IMR-90 (cell line): ENCODE measurements around the gene MCF2L. TPM values are rescaled to one million over a fixed set of nuclear protein-coding genes. Genes with fewer than 3 reads are reported as not detected.
A peak's percentile ranks its signal among the peaks of the same experiment; 100 is the strongest.

Source experiments
- ATAC-seq: fragments of 200-7000 bp; cut with Tn5 transposase; 2 replicates; pipeline ENCODE4 v1.9.1; 2020; ENCODE audit warnings: low read depth, mild to moderate bottlenecking, moderate library complexity
- BruUV-seq: library from RNA; stranded (reverse); fragments of 400-500 nt; replicated peaks from 2 replicates; lab custom pipeline; 2021; lab: Mats Ljungman, UMichigan
- CTCF ChIA-PET: fragments of 300-600 bp; formaldehyde crosslinking; extraction: SDS; loops from one replicate; lab custom pipeline; 2021; ENCODE audit warnings: antibody characterized with exemption; lab: Yijun Ruan, JAX
- POLR2A ChIA-PET: fragments of 300-600 bp; sonication (Branson Sonifier 250); formaldehyde crosslinking; loops from one replicate; lab custom pipeline; 2022; ENCODE audit warnings: antibody characterized with exemption; ENCODE audit not compliant: unreplicated experiment; lab: Charles Lee
- DNase-seq: peaks from one replicate; pipeline ENCODE4 v3.0.0; 2013
- H2AFZ ChIP-seq: replicated peaks from 2 replicates; pipeline ENCODE3; 2013; ENCODE audit warnings: low read length, mild to moderate bottlenecking; ENCODE audit not compliant: poor library complexity
- H2AK5ac ChIP-seq: 2 replicates; pipeline ENCODE4 v1.6.1; 2013; ENCODE audit warnings: low read depth, low read length, inconsistent platforms
- H2AK9ac ChIP-seq: replicated peaks from 2 replicates; pipeline ENCODE3; 2013; ENCODE audit warnings: mild to moderate bottlenecking, low read depth, low read length, moderate library complexity; ENCODE audit not compliant: poor library complexity
- H2BK120ac ChIP-seq: 2 replicates; pipeline ENCODE4 v1.6.1; 2013; ENCODE audit warnings: low read depth, low read length, inconsistent platforms
- H2BK15ac ChIP-seq: 3 replicates; pipeline ENCODE4 v1.6.1; 2013; ENCODE audit warnings: low read depth, low read length, inconsistent platforms
- H2BK20ac ChIP-seq: 2 replicates; pipeline ENCODE4 v1.6.1; 2013; ENCODE audit warnings: low read depth, mild to moderate bottlenecking, inconsistent platforms, low read length, moderate library complexity
- H2BK5ac ChIP-seq: 2 replicates; pipeline ENCODE4 v1.6.1; 2013; ENCODE audit warnings: mild to moderate bottlenecking, low read depth, low read length, inconsistent platforms; ENCODE audit not compliant: poor library complexity, severe bottlenecking
- H3K14ac ChIP-seq: replicated peaks from 2 replicates; pipeline ENCODE4 v1.6.1; 2013; ENCODE audit warnings: low read depth, low read length, inconsistent platforms
- H3K18ac ChIP-seq: 2 replicates; pipeline ENCODE4 v1.6.1; 2013; ENCODE audit warnings: low read depth, low read length, control low read depth
- H3K23ac ChIP-seq: 2 replicates; pipeline ENCODE4 v1.6.1; 2013; ENCODE audit warnings: low read depth, low read length, inconsistent platforms
- H3K27ac ChIP-seq: 2 replicates; pipeline ENCODE4 v1.5.1; 2013; ENCODE audit warnings: mild to moderate bottlenecking, control low read depth, low read length; ENCODE audit not compliant: insufficient read depth
- H3K27me3 ChIP-seq: 2 replicates; pipeline ENCODE4 v1.6.1; 2013; ENCODE audit warnings: low read length; ENCODE audit not compliant: control insufficient read depth, insufficient read depth
- H3K36me3 ChIP-seq: 2 replicates; pipeline ENCODE4 v1.6.1; 2013; ENCODE audit warnings: low read length, mixed read lengths; ENCODE audit not compliant: control insufficient read depth, insufficient read depth
- H3K4ac ChIP-seq: 2 replicates; pipeline ENCODE4 v1.6.1; 2013; ENCODE audit warnings: low read depth, low read length, inconsistent platforms
- H3K4me1 ChIP-seq: 2 replicates; pipeline ENCODE4 v1.6.1; 2013; ENCODE audit warnings: low read length, mixed read lengths; ENCODE audit not compliant: control insufficient read depth, insufficient read depth
- H3K4me2 ChIP-seq: 2 replicates; pipeline ENCODE4 v1.6.1; 2013; ENCODE audit warnings: low read depth, mild to moderate bottlenecking, control low read depth, low read length, moderate library complexity
- H3K4me3 ChIP-seq: 2 replicates; pipeline ENCODE4 v1.5.1; 2013; ENCODE audit warnings: low read depth, mild to moderate bottlenecking, control low read depth, low read length, moderate library complexity; ENCODE audit not compliant: insufficient read depth
- H3K56ac ChIP-seq: 2 replicates; pipeline ENCODE4 v1.6.1; 2013; ENCODE audit warnings: low read length, inconsistent platforms; ENCODE audit not compliant: insufficient read depth; ENCODE audit errors: extremely low read depth
- H3K79me1 ChIP-seq, 2 experiments: 2 replicates each; pipeline ENCODE4 v1.6.1; 2013; ENCODE audit warnings: low read length in 2 of 2, inconsistent platforms in 1 of 2, low read depth in 1 of 2
- H3K9ac ChIP-seq: 2 replicates; pipeline ENCODE4 v1.6.1; 2013; ENCODE audit warnings: low read depth, low read length, control low read depth
- H3K9me1 ChIP-seq: 2 replicates; pipeline ENCODE4 v1.6.1; 2013; ENCODE audit warnings: low read length, inconsistent platforms; ENCODE audit not compliant: insufficient read depth
- H3K9me3 ChIP-seq: 2 replicates; pipeline ENCODE4 v1.6.1; 2013; ENCODE audit warnings: low read length; ENCODE audit not compliant: control insufficient read depth, insufficient read depth
- H4K20me1 ChIP-seq: 2 replicates; pipeline ENCODE4 v1.6.1; 2013; ENCODE audit warnings: low read length, inconsistent platforms; ENCODE audit not compliant: insufficient read depth
- H4K5ac ChIP-seq: 2 replicates; pipeline ENCODE4 v1.6.1; 2013; ENCODE audit warnings: mild to moderate bottlenecking, low read depth, low read length, control low read depth
- H4K8ac ChIP-seq, 2 experiments: 2 replicates each; pipeline ENCODE4 v1.6.1; 2013; ENCODE audit warnings: low read depth in 2 of 2, low read length in 2 of 2, control low read depth in 1 of 2, inconsistent platforms in 1 of 2
- H4K91ac ChIP-seq: 2 replicates; pipeline ENCODE4 v1.6.1; 2013; ENCODE audit warnings: low read depth, low read length, inconsistent platforms; ENCODE audit not compliant: insufficient read depth
- BHLHE40 ChIP-seq: fragments of 150-350 bp; IDR thresholded peaks from 2 replicates; pipeline ENCODE4 v1.6.1; 2016; ENCODE audit warnings: mild to moderate bottlenecking, low read depth, low read length
- CTCF ChIP-seq: conservative IDR thresholded peaks from 2 replicates; pipeline ENCODE4 v1.5.1; 2012; ENCODE audit warnings: mild to moderate bottlenecking, low read depth, low read length, improper control_type of control experiment
- ELK1 ChIP-seq: fragments of 150-350 bp; IDR thresholded peaks from 2 replicates; pipeline ENCODE4 v1.6.1; 2016; ENCODE audit warnings: low read depth, mild to moderate bottlenecking, low read length, moderate library complexity, borderline replicate concordance
- FOS ChIP-seq: fragments of 150-350 bp; IDR thresholded peaks from 2 replicates; pipeline ENCODE4 v1.6.1; 2016; ENCODE audit warnings: low read depth, low read length
- MAFK ChIP-seq: IDR thresholded peaks from 2 replicates; pipeline ENCODE4 v1.6.1; 2012; ENCODE audit warnings: low read depth, low read length, improper control_type of control experiment
- MAZ ChIP-seq: IDR thresholded peaks from 2 replicates; pipeline ENCODE4 v1.6.1; 2012; ENCODE audit warnings: low read depth, mild to moderate bottlenecking, low read length, improper control_type of control experiment, moderate library complexity, borderline replicate concordance
- MXI1 ChIP-seq: IDR thresholded peaks from 2 replicates; pipeline ENCODE4 v1.6.1; 2012; ENCODE audit warnings: low read depth, mild to moderate bottlenecking, low read length, moderate library complexity, borderline replicate concordance
- NFE2L2 ChIP-seq: fragments of 150-350 bp; IDR thresholded peaks from 2 replicates; pipeline ENCODE4 v1.6.1; 2016; ENCODE audit warnings: low read depth, mild to moderate bottlenecking, low read length
- POLR2A ChIP-seq: IDR thresholded peaks from 2 replicates; pipeline ENCODE4 v1.6.1; 2012; ENCODE audit warnings: mild to moderate bottlenecking, low read depth, low read length
- RAD21 ChIP-seq: IDR thresholded peaks from 2 replicates; pipeline ENCODE4 v1.6.1; 2012; ENCODE audit warnings: low read length, improper control_type of control experiment
- RCOR1 ChIP-seq: IDR thresholded peaks from 2 replicates; pipeline ENCODE4 v1.6.1; 2012; ENCODE audit warnings: mild to moderate bottlenecking, low read length, improper control_type of control experiment; ENCODE audit not compliant: insufficient replicate concordance
- RFX5 ChIP-seq: IDR thresholded peaks from 2 replicates; pipeline ENCODE4 v1.8.0; 2012; ENCODE audit warnings: low read depth, mild to moderate bottlenecking, low read length, moderate library complexity
- SMC3 ChIP-seq: fragments of 150-350 bp; IDR thresholded peaks from 2 replicates; pipeline ENCODE4 v1.6.1; 2016; ENCODE audit warnings: low read depth, mild to moderate bottlenecking, antibody characterized with exemption, low read length, moderate library complexity
- whole genome bisulfite sequencing, 2 experiments: methylation state at CpG; one replicate each; pipeline versions ENCODE4 v1.1.5 to v1.1.7; 2013; ENCODE audit warnings: missing lambda C conversion rate in 2 of 2; ENCODE audit not compliant: insufficient read length in 1 of 2; ENCODE audit errors: extremely low coverage in 2 of 2; 5-methylcytosine and 5-hydroxymethylcytosine counted together
- dilution Hi-C: fragments of 300-500 bp; cut with HindIII; formaldehyde crosslinking; loops from one replicate; pipeline ENCODE4 v1.14.3; 2018; ENCODE audit warnings: low sequenced_read_pairs; ENCODE audit not compliant: unreplicated experiment
- in situ Hi-C: fragments of 300-500 bp; cut with MboI; formaldehyde crosslinking; loops from 3 replicates; pipeline ENCODE4 v1.14.3; 2019; ENCODE audit warnings: low sequenced_read_pairs, inconsistent platforms, mixed read lengths
- intact Hi-C: fragments of 100-400 bp; cut with micrococcal nuclease; formaldehyde crosslinking; loops from 2 replicates; pipeline ENCODE4 v1.10.0; 2022
- polyA plus RNA-seq, 3 experiments: library from polyadenylated mRNA; depleted of rRNA; stranded (reverse); fragments of >200 nt; gene quantifications; 2 replicates each; pipeline ENCODE4 v1.2.3, GENCODE V29; 2012; ENCODE audit warnings: low replicate concordance in 1 of 3
- total RNA-seq: library from RNA; depleted of rRNA; stranded (reverse); fragments of >200 nt; gene quantifications from 2 replicates; pipeline ENCODE4 v1.2.3, GENCODE V29; 2012
- TF ChIP-seq, protein P1 (sequence below): fragments of 150-350 bp; IDR thresholded peaks from 2 replicates; pipeline ENCODE4 v1.6.1; 2017; ENCODE audit warnings: mild to moderate bottlenecking, antibody characterized with exemption, low read length, low read depth

Gene MCF2L
- total and polyA plus RNA-seq, 2 of the 4 experiments (the other 2 are of a cell fraction) = 0.18 TPM; not detected in 1

DNA sequence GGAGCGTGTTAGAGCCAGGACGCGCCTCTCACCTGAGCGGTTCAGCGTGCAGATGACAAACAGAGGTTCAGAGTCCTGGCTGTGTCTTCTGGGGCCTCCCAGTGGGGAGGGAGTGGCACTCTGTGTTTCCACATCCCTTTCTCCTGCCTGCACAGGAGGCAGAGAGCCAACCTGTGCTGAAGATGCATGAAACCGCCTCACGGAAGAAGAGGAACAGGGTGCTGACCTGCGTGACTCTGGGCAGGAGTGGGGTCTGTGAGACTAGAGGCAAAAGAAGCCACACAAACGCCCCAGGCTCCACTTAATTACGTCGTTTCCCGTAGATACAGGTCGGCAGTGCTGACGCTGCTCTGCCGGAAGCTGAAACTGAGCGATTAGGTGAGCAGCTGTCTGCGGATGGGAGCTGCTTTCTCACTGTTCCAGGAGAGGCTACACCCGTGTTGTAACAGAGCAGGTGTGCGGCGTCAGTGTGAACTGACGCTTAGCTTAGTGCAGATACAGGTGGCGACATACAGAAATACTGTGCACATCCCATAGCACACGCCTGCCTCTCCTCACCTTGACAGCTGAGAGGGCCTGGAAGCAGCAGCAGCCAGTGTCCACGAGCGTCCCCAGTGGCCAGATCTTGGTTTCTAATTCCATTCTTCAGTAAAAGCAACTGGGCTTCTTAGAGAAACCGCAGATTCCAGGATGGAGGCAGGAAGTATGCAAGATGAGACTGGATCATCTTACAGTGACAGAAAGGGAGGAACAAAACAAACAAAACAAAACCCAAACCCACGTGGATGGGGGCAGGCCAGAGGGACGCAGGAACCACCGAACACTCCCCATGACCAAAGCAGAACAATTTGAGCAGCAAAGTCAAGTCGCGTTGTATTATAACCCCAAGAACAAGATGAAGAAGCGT, 37.7 kb upstream of the MCF2L start:
- Histone ChIP-seq H2AFZ (peak overlapping the region; percentile 85), H3K4ac (no peak overlapping the region), H4K5ac (no peak overlapping the region), H4K8ac (no peak overlapping the region), H3K79me1 (no peaks in the 10 kb centered on the region), H3K23ac (no peak overlapping the region), H3K4me2 (0 out of 2 replicates have a peak overlapping the region, but pooled peaks have one; percentile 33), H2BK15ac (no peak overlapping the region), H3K4me3 (no peak overlapping the region), H2BK5ac (no peak overlapping the region), H2AK5ac (no peak overlapping the region), H2BK20ac (no peak overlapping the region), H3K18ac (no peak overlapping the region), H3K27ac (no peak overlapping the region), H3K9me3 (peaks cover 2% of the 10 kb centered on the region; the same call in 1 of the 2 replicates), H3K14ac (no peak overlapping the region), H3K56ac (no peak overlapping the region), H3K9me1 (peaks cover 5% of the 10 kb centered on the region; the same call in 1 of the 2 replicates), H2BK120ac (no peak overlapping the region), H3K9ac (no peak overlapping the region), H3K4me1 (no peaks in the 10 kb centered on the region), H4K20me1 (no peaks in the 10 kb centered on the region), H2AK9ac (no peak overlapping the region), H3K36me3 (no peaks in the 10 kb centered on the region), H4K91ac (no peak overlapping the region), H3K27me3 (peaks cover 44% of the 10 kb centered on the region)
- CTCF ChIA-PET = interaction anchor here (1.0 to 1.9 kb wide), 2 partner anchors 11 to 12 kb away, joined by 4 read pairs; no protein-coding TSS in a partner anchor
- peak; percentile 93 for ATAC-seq
- POLR2A ChIA-PET = no interaction called here
- BruUV-seq = no TSS peak
- DNase-seq = peak; percentile 76
- intact Hi-C loops = no loop called here
- WGBS, 2 experiments = 65% methylated on average over 11 of the region's 32 CpGs; no CpG with 5 or more reads in 1 of the 2 experiments
- in situ Hi-C loops = loop anchor here (25.0 kb wide), 2 partner anchors 306 to 456 kb away; no protein-coding TSS in a partner anchor
- dilution Hi-C loops = no loop called here
- TF ChIP-seq RCOR1 (no peak), BHLHE40 (no peak), POLR2A (no peak), ELK1 (no peak), CTCF (peak; percentile 67), FOS (no peak), MXI1 (no peak), MAFK (no peak), MAZ (no peak), RFX5 (no peak), SMC3 (no peak), NFE2L2 (no peak), RAD21 (peak; percentile 46)
- TF ChIP-seq, protein P1, sequence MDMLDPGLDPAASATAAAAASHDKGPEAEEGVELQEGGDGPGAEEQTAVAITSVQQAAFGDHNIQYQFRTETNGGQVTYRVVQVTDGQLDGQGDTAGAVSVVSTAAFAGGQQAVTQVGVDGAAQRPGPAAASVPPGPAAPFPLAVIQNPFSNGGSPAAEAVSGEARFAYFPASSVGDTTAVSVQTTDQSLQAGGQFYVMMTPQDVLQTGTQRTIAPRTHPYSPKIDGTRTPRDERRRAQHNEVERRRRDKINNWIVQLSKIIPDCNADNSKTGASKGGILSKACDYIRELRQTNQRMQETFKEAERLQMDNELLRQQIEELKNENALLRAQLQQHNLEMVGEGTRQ = no peak
